GM12892 (cell line): ENCODE measurements around the gene IL1A.

Experiments used
- DNase-seq: peaks from one replicate; pipeline ENCODE4 v3.0.0; 2011; ENCODE audit not compliant: insufficient read length
- FAIRE-seq: peaks from 2 replicates; lab custom pipeline; 2011; peaks lifted over from hg19 to GRCh38; lab: Jason Lieb, UNC
- POLR2A ChIP-seq: IDR thresholded peaks from 2 replicates; pipeline ENCODE4 v1.6.1; 2011; ENCODE audit warnings: low read depth, low read length, control low read depth
- POLR2AphosphoS5 ChIP-seq: IDR thresholded peaks from 2 replicates; pipeline ENCODE4 v1.6.1; 2011; ENCODE audit warnings: low read depth, low read length, control low read depth
- TAF1 ChIP-seq: IDR thresholded peaks from 2 replicates; pipeline ENCODE4 v1.6.1; 2011; ENCODE audit warnings: low read depth, mild to moderate bottlenecking, control low read depth, low read length, borderline replicate concordance

IL1A gene

GRCh38 chr2:112751451-112752197 lies 32.7 kb downstream of the IL1A start:
- FAIRE-seq (no peak), DNase-seq (no peak)
- TF ChIP-seq POLR2AphosphoS5 (no peak), POLR2A (no peak), TAF1 (no peak)

- FAIRE-seq = no peak
- DNase-seq = no peak
- TF ChIP-seq TAF1 = no peak
- TF ChIP-seq POLR2A = no peak
- TF ChIP-seq POLR2AphosphoS5 = no peak
These were observed 33.8 kb downstream of the IL1A start for GRCh38 chr2:112750560-112750843.

DNA sequence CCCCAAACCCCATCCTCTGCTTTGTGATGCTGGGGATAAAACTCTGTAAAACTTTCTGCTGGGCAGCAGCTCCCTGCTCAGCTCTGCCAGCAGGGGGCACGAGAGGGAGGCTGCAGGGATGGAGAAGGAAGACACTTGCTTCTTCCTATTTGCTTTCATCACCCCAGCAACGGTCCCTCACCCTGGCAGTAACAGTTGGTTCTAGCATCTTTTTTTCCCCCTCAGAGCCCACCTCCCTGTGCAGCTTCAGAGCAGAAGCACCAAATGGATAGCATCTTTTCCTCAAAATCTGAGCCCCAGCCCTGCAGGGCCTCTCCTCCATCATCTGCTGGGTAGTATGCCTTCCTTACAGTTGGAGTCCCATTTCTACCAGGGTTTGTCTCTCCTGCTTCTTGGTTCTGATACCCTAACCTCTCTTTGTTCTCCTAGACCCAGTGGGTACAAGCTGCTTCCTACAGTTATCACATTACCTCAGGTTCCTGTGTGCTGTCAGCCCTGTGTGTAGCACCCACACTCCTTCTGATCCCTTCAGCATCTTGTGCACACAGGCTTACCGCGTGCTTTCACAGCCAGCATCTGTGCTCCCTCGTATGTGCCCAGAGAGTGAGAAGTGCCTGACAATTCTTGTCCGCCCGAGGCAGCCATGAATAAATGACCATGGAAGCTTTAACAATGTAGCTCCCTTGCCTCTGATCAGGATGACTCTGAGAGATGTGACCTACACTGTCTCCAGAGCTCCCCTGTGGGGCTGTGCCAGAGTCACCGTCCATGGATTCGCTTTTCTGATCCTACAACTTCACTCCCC lies 34.3 kb downstream of the IL1A start:
- TF ChIP-seq TAF1 = no peak
- no peak for TF ChIP-seq POLR2A
- TF ChIP-seq POLR2AphosphoS5 = no peak
- FAIRE-seq = peak; percentile 81
- peak; percentile 46 for DNase-seq

DNA sequence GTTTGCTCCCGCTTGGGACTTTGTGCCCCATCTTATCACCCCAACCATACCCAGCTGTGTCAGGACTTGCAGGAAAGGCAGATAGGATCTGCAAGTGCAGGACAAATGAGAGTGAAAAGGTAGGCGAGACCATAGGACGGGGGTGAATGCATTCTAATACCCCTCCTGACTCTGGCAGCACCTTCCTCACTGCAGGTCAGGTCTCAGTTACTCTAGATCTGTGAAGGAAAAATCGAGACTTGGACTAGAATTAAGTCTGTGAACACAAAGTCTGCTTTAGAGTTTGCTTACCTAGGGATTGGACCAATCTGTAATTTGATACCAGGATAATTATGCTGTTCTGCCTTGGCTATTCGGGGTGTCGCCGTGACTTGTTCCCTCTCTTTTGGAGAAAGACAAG lies 43.8 kb downstream of the IL1A start:
- FAIRE-seq = no peak
- no peak for DNase-seq
- no peak for TF ChIP-seq TAF1
- TF ChIP-seq POLR2A = no peak
- no peak for TF ChIP-seq POLR2AphosphoS5

DNA sequence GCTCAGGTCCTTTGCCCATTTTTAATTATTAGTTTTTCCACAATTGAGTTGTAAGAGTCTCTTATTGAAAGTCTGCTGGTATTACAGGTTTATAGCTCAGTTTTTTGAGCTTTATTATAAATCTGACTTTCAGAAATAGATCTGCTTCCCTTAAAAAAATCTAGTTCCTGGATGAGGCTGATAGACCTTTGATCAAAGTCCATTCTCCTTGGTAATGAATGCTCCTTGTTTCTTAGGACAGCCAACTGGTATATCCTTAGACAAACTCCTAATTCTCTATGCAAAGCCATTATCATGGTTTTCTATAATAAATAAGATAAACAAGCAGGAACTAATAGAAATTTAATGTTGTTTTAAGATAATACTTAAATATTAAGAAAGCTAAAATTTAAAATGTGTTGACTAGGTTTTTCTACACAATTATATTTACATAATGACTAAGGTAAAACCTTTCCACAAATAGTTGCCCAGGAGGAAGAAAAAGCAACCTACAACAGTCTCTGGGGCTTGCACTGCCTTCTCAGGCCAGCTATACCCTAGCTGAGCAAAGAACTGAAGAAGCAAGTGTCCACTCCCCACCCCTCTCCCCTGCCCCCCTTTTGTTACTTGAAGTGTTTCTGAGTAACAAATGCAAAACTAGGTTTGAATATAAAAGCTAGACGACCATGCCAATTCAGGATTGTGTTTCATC lies 46.6 kb downstream of the IL1A start:
- FAIRE-seq (no peak), DNase-seq (no peak)
- TF ChIP-seq POLR2AphosphoS5 = no peak
- TF ChIP-seq POLR2A = no peak
- no peak for TF ChIP-seq TAF1

- TF ChIP-seq POLR2A (no peak), POLR2AphosphoS5 (no peak), TAF1 (no peak)
- FAIRE-seq = no peak
- DNase-seq = no peak
These were observed 50.4 kb downstream of the IL1A start for GRCh38 chr2:112733871-112734270.

DNA sequence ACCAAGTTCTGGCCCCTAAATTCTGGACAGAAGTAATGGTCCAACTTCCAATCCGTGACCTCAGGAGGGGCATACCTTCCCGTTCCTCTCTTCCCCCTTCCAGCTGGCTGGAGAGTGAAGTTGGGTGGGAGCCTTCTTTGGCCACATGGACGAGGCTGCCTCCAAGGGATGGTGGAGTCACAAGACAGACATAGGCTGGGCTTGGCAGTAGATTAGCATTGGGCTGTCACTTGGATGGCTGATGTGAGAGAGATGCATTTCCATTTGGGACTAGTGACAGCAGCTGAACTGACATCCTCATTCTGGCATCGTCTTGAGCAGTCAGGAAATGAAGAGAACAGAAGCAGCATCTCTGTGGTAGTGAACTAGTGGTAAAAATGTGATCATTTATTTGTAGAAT lies 50.8 kb downstream of the IL1A start:
- FAIRE-seq (no peak), DNase-seq (no peak)
- TF ChIP-seq POLR2A = no peak

DNA sequence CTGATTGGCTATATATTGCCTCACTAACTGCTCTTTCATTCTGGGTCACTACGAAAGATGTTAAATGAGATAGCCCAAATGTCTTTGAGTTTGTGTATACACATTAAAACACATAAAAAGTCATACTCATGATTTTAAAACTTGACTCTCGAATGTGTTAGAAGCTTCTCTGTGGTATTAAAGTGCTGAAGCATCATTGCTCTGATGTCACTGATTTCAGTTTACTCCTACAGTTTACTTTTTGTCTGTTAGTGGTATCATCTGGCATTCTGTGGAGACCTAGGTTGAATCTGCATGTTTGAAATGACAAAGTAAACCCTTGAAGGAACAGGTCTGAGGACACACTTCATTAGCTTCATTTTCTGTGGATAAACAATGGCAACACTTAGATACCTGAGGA lies 52.8 kb downstream of the IL1A start:
- no peak for DNase-seq
- FAIRE-seq = no peak
- TF ChIP-seq POLR2A (no peak), POLR2AphosphoS5 (no peak), TAF1 (no peak)

- TF ChIP-seq TAF1 = no peak
- TF ChIP-seq POLR2AphosphoS5 = no peak
- no peak for TF ChIP-seq POLR2A
- FAIRE-seq (no peak), DNase-seq (no peak)
These were observed 53.5 kb downstream of the IL1A start for GRCh38 chr2:112730791-112731190.

DNA sequence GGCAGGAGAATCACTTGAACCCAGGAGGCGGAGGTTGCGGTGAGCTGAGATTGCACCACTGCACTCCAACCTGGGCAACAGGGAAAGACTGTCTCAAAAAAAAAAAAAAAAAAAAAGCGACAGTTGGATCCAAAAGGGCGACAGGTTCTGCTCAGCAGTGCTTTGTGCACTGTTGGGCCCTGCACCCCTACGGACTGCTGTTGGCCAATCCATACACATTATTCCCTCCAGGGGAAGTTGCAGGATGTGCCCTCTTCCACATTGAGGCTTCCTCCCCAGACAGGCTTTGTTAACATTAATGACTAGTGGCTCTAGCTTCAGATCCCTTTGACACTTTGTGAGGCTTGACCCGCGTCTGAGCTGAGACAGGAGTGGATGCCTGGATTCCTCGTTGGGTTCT lies 54.1 kb downstream of the IL1A start:
- DNase-seq (no peak), FAIRE-seq (no peak)
- TF ChIP-seq POLR2A (no peak), TAF1 (no peak), POLR2AphosphoS5 (no peak)

- FAIRE-seq (no peak), DNase-seq (no peak)
- no peak for TF ChIP-seq POLR2AphosphoS5
- TF ChIP-seq TAF1 = no peak
- no peak for TF ChIP-seq POLR2A
These were observed 55.7 kb downstream of the IL1A start for GRCh38 chr2:112728378-112729175.
